Adrenal gland (tissue), 12 donors: ENCODE measurements around the gene NPR1. TPM values are rescaled to one million over a fixed set of nuclear protein-coding genes. Genes with fewer than 3 reads are reported as not detected.

Experiments used
- DNase-seq, 7 donors: peaks; one replicate each; pipeline ENCODE4 v3.0.0-alpha.2; 2019 to 2020
- H3K27ac ChIP-seq, 5 donors: fragments of 200-600 bp; sonication (generic) in 4 of 5; 1 replicate in 3 of 5; 2 replicates in 2 of 5; pipeline versions ENCODE4 v1.5.1 to v1.8.0; 2016 to 2020; ENCODE audit warnings: mild to moderate bottlenecking in 1 of 5
- H3K27me3 ChIP-seq: fragments of 200-600 bp; 2 replicates; pipeline ENCODE4 v1.8.0; 2021
- H3K36me3 ChIP-seq, 2 donors: fragments of 200-600 bp; replicated peaks in 1 of 2; 1 replicate in 1 of 2; 2 replicates in 1 of 2; pipeline versions ENCODE4 v1.5.1 to v1.8.0; 2018 to 2022
- H3K4me1 ChIP-seq, 2 donors: fragments of 200-600 bp; replicated peaks in 1 of 2; 1 replicate in 1 of 2; 2 replicates in 1 of 2; pipeline versions ENCODE4 v1.5.1 to v1.8.0; 2018 to 2021
- H3K4me3 ChIP-seq, 4 donors: fragments of 200-600 bp; sonication (generic) in 3 of 4; one replicate each; pipeline ENCODE4 v1.5.1; 2016 to 2018
- H3K9me3 ChIP-seq, 3 donors: fragments of 200-600 bp; sonication (generic) in 1 of 3; replicated peaks in 1 of 3; 1 replicate in 2 of 3; 2 replicates in 1 of 3; pipeline versions ENCODE4 v1.5.1 to v1.8.0; 2016 to 2021
- POLR2A ChIP-seq, 2 donors: fragments of 450-650 bp; IDR thresholded peaks; one replicate each; pipeline ENCODE4 v1.6.1; 2017; ENCODE audit warnings: antibody characterized with exemption in 2 of 2, mild to moderate bottlenecking in 2 of 2, moderate library complexity in 1 of 2
- WGBS, 4 donors: extraction: QIAGEN DNeasy Blood & Tissue Kit in 2 of 4; methylation state at CpG; one replicate each; pipeline versions ENCODE4 v1.1.5 to v1.1.7; 2013 to 2017; 5-methylcytosine and 5-hydroxymethylcytosine counted together
- intact Hi-C, 2 donors: fragments of 100-400 bp; cut with DNase I; formaldehyde crosslinking; loops; one replicate each; pipeline versions ENCODE4 v1.14.1 to v1.15.0; 2022 to 2023
- polyA plus RNA-seq, 3 donors: library from polyadenylated mRNA; stranded (reverse); fragments of 200-250 nt in 2 of 3; fragments of 350-450 nt in 1 of 3; fragmentation: Illumina TruSeq in 1 of 3; extraction: RNeasy Lipid Tissue Mini Kit (QIAGEN cat#74804) in 1 of 3; gene quantifications; one replicate each; pipeline ENCODE4 v1.2.3, GENCODE V29; 2013 to 2014
- total RNA-seq, 9 donors: library from RNA; depleted of rRNA in 4 of 9; stranded (reverse); fragments of >200 nt in 4 of 9; fragments of 120-200 nt in 1 of 9; fragmentation: NEBNext Ultra II Directional in 1 of 9; extraction: Animal tissue kit (Norgen Biotek cat#: 25700) in 1 of 9; gene quantifications; one replicate each; pipeline versions ENCODE4 v1.1.0 to v1.2.4, GENCODE V29; 2013 to 2023
- TF ChIP-seq, protein P1 (sequence below), 6 experiments: fragments of 450-650 bp in 4 of 6; fragments of 200-600 bp in 2 of 6; sonication (generic) in 1 of 6; IDR thresholded peaks; 1 replicate in 5 of 6; 2 replicates in 1 of 6; pipeline versions ENCODE4 v1.5.1 to v1.8.0; 2016 to 2021; ENCODE audit warnings: antibody characterized with exemption in 6 of 6, mild to moderate bottlenecking in 2 of 6, moderate library complexity in 1 of 6
- donor health status: healthy with polysubstance abuse.
- donor health status: Bipolar disorder and iron deficiency.
- donor health status: DM: yes; HTN: yes; CAD: no.
- donor health status: DM: no; HTN: no; CAD: no.
- donor health status: DM: no; HTN: no; CAD: no.
- donor health status: DM: yes; HTN: yes; CAD: no.

Gene NPR1
- total and polyA plus RNA-seq, 12 donors: 7.9 to 47.9 (median 19.6) TPM

DNA sequence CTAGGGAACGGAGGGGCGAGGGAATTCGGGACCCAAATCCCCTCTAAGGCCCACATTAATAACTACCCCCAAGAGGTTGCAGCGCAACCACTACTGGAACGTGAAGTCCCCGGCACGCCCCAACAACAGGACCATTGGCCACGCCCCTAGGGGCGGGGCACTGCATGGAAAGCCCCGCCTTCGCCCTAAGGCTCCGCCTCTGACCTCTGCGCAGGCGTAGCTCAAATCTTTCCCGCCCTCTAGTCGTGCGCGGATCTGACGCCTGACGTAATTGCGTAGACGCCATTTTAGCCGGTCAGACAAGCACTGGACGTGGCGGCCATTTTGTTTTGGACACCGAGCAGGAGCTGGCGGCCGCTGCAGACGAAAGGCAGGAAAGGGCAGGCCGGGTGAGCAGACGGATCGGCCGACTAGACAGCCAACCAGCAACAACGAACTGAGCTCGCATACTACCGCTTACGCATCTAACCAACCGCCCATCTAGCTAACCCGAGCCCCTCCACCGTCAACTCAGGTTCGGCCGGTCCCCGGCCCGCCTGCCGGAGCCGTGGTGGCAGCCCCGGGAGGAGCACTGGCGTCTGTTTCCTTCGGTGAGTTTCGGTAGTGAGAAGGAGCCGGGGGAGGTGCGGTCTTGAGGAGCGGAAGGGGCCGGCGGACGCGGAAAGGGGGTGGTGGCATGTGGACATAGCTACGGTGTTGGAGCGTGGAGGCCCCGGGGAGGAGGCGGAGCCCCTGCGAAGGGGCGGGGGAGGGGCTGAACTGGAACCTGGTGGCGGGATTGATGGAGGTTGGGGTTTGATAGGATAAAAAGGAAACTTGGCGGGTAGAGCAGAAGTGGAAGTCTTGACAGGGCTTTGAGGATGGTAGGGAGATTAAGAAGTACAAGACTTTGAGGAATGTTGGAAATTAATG is 44.5 kb upstream of the NPR1 start, which contains the start of gene CHTOP:
Gene CHTOP, plus strand, starts transcription at position 313 of the 912 bp plus-strand sequence. CDS start 2,523 bp downstream, outside the sequence.
- intact Hi-C loops: no loop called here
- peak within 1 kb of the TSS; percentile 65 to 96 (median 85) for H3K4me3 ChIP-seq

GRCh38 chr1:153635872-153636271 is 42.6 kb upstream of the NPR1 start:
- peak overlapping the region in 1 of 4 donors; percentile 78 for H3K4me3 ChIP-seq
- TF ChIP-seq POLR2A (IDR thresholded peaks at IDR 0.05): no peak
- TF ChIP-seq, protein P1, sequence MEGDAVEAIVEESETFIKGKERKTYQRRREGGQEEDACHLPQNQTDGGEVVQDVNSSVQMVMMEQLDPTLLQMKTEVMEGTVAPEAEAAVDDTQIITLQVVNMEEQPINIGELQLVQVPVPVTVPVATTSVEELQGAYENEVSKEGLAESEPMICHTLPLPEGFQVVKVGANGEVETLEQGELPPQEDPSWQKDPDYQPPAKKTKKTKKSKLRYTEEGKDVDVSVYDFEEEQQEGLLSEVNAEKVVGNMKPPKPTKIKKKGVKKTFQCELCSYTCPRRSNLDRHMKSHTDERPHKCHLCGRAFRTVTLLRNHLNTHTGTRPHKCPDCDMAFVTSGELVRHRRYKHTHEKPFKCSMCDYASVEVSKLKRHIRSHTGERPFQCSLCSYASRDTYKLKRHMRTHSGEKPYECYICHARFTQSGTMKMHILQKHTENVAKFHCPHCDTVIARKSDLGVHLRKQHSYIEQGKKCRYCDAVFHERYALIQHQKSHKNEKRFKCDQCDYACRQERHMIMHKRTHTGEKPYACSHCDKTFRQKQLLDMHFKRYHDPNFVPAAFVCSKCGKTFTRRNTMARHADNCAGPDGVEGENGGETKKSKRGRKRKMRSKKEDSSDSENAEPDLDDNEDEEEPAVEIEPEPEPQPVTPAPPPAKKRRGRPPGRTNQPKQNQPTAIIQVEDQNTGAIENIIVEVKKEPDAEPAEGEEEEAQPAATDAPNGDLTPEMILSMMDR (IDR thresholded peaks at IDR 0.05): no peak
- H3K9me3 ChIP-seq: no peaks in the 10 kb centered on the region
- H3K27me3 ChIP-seq: no peaks in the 10 kb centered on the region
- intact Hi-C loops: no loop called here
- 78 to 89% (median 83%) methylated on average over 7 of the region's 7 CpGs for WGBS, 4 donors
- peaks cover 0 to 47% of the 10 kb centered on the region in 2 donors for H3K36me3 ChIP-seq
- peaks cover 25 to 41% of the 10 kb centered on the region in 2 donors for H3K4me1 ChIP-seq
- H3K27ac ChIP-seq: peak overlapping the region in 3 of 5 donors; percentile 98 to 100 (median 100)
- DNase-seq: no peak

More for the DNA sequence above, 44.5 kb upstream of the NPR1 start, which contains the start of gene CHTOP:
- WGBS, 4 donors: 1 to 7% (median 2%) methylated on average over 14 to 65 of the region's 65 CpGs
- Histone ChIP-seq H3K27ac (peak within 1 kb of the TSS; percentile 97 to 100 (median 99)), H3K36me3 (peaks cover 0 to 29% of the 10 kb centered on the region in 2 donors), H3K27me3 (no peaks in the 10 kb centered on the region), H3K9me3 (no peaks in the 10 kb centered on the region), H3K4me1 (peaks cover 25 to 41% of the 10 kb centered on the region in 2 donors)
- peak; percentile 97 to 99 (median 99) for DNase-seq
- peak; percentile 74 to 87 for TF ChIP-seq POLR2A (IDR thresholded peaks at IDR 0.05)
- TF ChIP-seq, protein P1 (IDR thresholded peaks at IDR 0.05): peak in 3 of 6 experiments; percentile 6 to 41 (median 35)

DNA sequence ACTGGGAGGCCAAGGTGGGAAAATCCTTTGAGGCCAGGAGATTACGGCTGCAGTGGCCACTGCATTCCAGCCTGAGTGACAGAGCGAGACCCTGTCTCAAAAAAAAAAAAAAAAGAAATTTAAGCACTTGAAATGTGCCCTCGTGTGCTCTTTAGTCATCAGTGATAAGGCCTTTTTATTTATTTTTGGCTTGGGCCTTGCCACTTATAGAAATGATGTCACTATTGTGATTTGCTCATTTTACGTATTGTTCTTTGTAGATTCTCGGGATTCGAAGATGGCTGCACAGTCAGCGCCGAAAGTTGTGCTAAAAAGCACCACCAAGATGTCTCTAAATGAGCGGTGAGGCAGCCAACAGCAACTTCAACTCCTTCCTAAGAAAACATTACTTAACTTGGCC is 42.2 kb upstream of the NPR1 start:
- Histone ChIP-seq H3K9me3 (no peaks in the 10 kb centered on the region), H3K4me1 (peaks cover 25 to 41% of the 10 kb centered on the region in 2 donors), H3K27me3 (no peaks in the 10 kb centered on the region), H3K4me3 (no peak overlapping the region), H3K36me3 (peaks cover 0 to 52% of the 10 kb centered on the region in 2 donors), H3K27ac (peak overlapping the region in 2 of 5 donors; percentile 16 to 100)
- WGBS, 4 donors: 80 to 88% (median 87%) methylated on average over 9 of the region's 9 CpGs
- DNase-seq: no peak
- TF ChIP-seq, protein P1 (IDR thresholded peaks at IDR 0.05): no peak
- TF ChIP-seq POLR2A (IDR thresholded peaks at IDR 0.05): no peak
- intact Hi-C loops: no loop called here

- no peaks in the 10 kb centered on the region for H3K27me3 ChIP-seq
- TF ChIP-seq POLR2A (IDR thresholded peaks at IDR 0.05): peak in 1 of 2 donors; percentile 19
- TF ChIP-seq, protein P1 (IDR thresholded peaks at IDR 0.05): no peak
- peaks cover 0 to 71% of the 10 kb centered on the region in 2 donors for H3K36me3 ChIP-seq
- DNase-seq: peak in 1 of 7 donors; percentile 39
- H3K4me3 ChIP-seq: no peak overlapping the region
- H3K27ac ChIP-seq: peak overlapping the region in 3 of 5 donors; percentile 6 to 100 (median 50)
- H3K9me3 ChIP-seq: no peaks in the 10 kb centered on the region
- intact Hi-C loops: no loop called here
- WGBS, 4 donors: 42 to 61% (median 55%) methylated on average over 6 of the region's 6 CpGs
- H3K4me1 ChIP-seq: peaks cover 23 to 43% of the 10 kb centered on the region in 2 donors
Observed at GRCh38 chr1:153638261-153638660, 40.2 kb upstream of the NPR1 start.
